Body of pancreas (tissue), 4 donors: ENCODE measurements around the gene PRM3.

ENCODE experiments used
- POLR2A ChIP-seq, 3 donors: fragments of 450-650 bp; IDR thresholded peaks; one replicate each; pipeline ENCODE4 v1.6.1; 2016; ENCODE audit warnings: antibody characterized with exemption in 3 of 3, mild to moderate bottlenecking in 2 of 3
- TF ChIP-seq, protein P1 (sequence below), 7 experiments: fragments of 450-650 bp in 4 of 7; fragments of 200-600 bp in 3 of 7; sonication (generic) in 3 of 7; IDR thresholded peaks; one replicate each; pipeline ENCODE4 v1.5.1; 2016 to 2019; ENCODE audit warnings: antibody characterized with exemption in 7 of 7

DNA sequence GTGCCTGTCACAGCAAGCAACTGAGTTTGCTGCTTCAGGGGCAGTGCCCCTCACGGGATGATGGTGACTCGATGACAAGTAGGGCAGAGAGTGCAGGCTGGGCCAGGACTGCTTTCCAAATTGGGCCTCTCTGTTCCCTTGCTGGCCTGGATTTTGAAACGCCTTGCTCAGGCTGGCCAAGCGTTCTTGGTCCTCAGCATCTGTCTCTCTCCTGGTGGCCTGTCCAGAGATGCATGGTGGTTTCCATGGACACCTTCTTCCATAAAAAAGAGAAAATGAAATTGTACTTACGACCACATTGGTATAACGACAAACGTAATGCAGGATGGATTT, 27.1 kb upstream of the PRM3 start:
- TF ChIP-seq, protein P1, sequence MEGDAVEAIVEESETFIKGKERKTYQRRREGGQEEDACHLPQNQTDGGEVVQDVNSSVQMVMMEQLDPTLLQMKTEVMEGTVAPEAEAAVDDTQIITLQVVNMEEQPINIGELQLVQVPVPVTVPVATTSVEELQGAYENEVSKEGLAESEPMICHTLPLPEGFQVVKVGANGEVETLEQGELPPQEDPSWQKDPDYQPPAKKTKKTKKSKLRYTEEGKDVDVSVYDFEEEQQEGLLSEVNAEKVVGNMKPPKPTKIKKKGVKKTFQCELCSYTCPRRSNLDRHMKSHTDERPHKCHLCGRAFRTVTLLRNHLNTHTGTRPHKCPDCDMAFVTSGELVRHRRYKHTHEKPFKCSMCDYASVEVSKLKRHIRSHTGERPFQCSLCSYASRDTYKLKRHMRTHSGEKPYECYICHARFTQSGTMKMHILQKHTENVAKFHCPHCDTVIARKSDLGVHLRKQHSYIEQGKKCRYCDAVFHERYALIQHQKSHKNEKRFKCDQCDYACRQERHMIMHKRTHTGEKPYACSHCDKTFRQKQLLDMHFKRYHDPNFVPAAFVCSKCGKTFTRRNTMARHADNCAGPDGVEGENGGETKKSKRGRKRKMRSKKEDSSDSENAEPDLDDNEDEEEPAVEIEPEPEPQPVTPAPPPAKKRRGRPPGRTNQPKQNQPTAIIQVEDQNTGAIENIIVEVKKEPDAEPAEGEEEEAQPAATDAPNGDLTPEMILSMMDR (IDR thresholded peaks at IDR 0.05): no peak
- no peak for TF ChIP-seq POLR2A (IDR thresholded peaks at IDR 0.05)
